Cardiac septum (tissue), 1 donor: Measurements from ENCODE around the gene PLEKHN1. TPM values are rescaled to one million over a fixed set of nuclear protein-coding genes. Genes with fewer than 3 reads are reported as not detected.
"Not testable (repeated sequence)": the region's sequence is repeated elsewhere in the genome, so short reads cannot be mapped to it uniquely, and the experiment has no call there.

ENCODE experiments used
- DNase-seq: peaks from one replicate; pipeline ENCODE4 v3.0.0-alpha.2; 2020; ENCODE audit warnings: low spot score
- intact Hi-C: fragments of 100-400 bp; cut with DNase I; formaldehyde crosslinking; loops from one replicate; pipeline ENCODE4 v1.14.0; 2022
- total RNA-seq: library from RNA; stranded (reverse); fragmentation: NEBNext Ultra II Directional; extraction: Animal tissue kit (Norgen Biotek cat#: 25700); gene quantifications from one replicate; pipeline ENCODE4 v1.2.1, GENCODE V29; 2021
- donor health status: DM: no; HTN: no; CAD: no.

Gene PLEKHN1
- total RNA-seq, 1 donor from 2014 or later, result not detected

DNA sequence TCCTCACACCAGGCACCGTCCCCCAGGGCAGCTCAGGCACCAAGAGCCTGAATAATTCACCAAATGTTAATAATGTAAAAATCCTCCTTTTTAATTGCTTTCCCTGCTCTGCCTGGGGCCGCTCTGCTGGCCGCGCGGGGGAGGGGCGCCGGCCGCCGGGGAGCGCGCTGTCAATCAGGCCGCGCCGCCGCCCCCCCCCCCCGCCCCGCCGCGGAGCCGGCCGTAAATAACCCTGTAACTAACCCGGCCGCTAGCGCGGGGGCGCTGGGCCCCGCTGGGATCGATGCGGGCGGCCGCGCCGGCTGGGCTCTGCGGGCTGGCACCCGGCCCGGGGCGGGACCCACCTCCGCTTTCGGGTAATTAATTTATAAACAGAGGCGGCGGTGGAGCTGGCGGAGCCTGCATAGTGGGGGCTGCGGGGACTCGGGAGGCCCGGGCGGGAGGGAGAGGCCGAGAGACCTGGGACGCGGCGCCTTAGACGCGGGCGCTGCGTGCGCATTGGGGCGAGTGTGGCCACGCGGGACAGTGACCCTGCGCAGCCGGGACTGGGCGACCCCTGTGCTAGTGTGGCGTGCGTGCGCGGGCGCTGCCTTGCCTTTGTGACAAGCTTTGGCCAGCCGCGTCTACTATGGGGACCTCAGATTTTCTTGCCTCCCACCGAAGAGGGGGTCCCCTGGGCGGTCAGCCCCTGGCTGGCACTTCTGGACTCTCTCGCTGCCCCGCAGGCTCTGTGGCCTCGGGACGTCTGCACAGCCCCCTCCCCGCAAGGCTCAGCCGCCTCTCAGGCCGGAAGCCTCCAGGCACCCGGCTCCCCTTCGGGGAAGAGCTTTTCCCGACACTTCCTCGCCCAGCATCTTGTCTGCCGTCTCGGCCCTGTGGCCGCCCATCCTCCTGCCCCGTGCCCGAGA lies 25.9 kb upstream of the PLEKHN1 start:
- intact Hi-C loops, result loop anchor here (2.0 kb wide), 1 partner anchor 18 kb away; the partner anchor contains the start of gene SAMD11
- no peak for DNase-seq

DNA sequence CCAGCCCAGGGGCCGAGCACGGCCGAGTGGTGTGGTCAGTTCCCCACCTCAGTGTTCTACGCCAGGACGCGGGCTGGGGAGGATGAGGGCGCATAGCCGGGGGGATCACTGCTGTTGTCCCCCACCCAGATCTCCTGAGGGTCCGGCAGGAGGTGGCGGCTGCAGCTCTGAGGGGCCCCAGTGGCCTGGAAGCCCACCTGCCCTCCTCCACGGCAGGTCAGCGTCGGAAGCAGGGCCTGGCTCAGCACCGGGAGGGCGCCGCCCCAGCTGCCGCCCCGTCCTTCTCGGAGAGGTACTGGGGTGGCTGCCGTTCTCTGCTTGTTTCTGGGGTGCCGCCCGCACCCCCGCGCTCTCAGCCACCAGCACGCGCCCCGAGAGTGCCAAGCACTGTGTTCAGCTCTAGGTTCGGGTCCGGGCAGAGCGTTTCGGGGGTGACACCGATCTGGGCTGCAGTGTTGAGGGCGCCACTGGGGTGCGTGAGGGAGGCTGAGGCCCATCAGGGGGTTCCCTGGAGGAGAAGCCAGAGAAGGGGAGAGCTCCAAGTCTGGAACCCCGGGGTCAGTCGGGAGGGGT lies 25.2 kb upstream of the PLEKHN1 start:
- intact Hi-C loops, result loop anchor here (2.0 kb wide), 1 partner anchor 18 kb away; the partner anchor contains the start of gene SAMD11
- no peak for DNase-seq

- peak; percentile 86 for DNase-seq
- intact Hi-C loops, result loop anchor here (2.0 kb wide), 1 partner anchor 19 kb away; the partner anchor contains the start of gene SAMD11
Measured at GRCh38 chr1:941588-942383, 24.5 kb upstream of the PLEKHN1 start.

GRCh38 chr1:942411-942821 lies 23.9 kb upstream of the PLEKHN1 start:
- no peak for DNase-seq
- intact Hi-C loops, result no loop called here

DNA sequence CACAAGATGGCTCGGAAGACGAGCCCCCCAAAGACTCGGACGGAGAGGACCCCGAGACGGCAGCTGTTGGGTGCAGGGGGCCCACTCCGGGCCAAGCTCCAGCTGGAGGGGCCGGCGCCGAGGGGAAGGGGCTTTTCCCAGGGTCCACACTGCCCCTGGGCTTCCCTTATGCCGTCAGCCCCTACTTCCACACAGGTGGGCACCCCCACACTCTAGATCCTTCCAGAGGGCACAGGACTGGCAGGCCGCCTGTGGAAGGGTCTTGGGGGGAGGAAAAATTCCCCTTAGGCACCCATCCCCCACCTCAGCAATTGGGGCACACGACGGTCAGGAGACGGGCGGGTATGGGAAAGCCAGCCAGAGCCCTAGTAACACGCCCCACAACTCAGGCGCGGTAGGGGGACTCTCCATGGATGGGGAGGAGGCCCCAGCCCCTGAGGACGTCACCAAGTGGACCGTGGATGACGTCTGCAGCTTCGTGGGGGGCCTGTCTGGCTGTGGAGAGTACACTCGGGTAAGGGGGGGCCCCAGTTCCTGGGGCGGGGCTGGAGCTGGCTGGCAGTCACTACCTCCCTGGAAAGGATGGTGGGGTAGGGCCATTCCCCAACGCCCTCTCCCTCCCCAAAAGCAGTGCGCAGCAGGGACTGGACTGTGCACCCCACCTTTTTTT lies 23.3 kb upstream of the PLEKHN1 start:
- no peak for DNase-seq
- intact Hi-C loops, result no loop called here

- DNase-seq, result no peak
Measured at GRCh38 chr1:943545-944340, 22.5 kb upstream of the PLEKHN1 start.

GRCh38 chr1:944341-945325 lies 21.6 kb upstream of the PLEKHN1 start:
- intact Hi-C loops, result no loop called here
- no peak for DNase-seq

More at GRCh38 chr1:943545-944340, 22.5 kb upstream of the PLEKHN1 start:
- intact Hi-C loops, result no loop called here

GRCh38 chr1:945688-946556 lies 20.4 kb upstream of the PLEKHN1 start:
- intact Hi-C loops, result no loop called here

DNA sequence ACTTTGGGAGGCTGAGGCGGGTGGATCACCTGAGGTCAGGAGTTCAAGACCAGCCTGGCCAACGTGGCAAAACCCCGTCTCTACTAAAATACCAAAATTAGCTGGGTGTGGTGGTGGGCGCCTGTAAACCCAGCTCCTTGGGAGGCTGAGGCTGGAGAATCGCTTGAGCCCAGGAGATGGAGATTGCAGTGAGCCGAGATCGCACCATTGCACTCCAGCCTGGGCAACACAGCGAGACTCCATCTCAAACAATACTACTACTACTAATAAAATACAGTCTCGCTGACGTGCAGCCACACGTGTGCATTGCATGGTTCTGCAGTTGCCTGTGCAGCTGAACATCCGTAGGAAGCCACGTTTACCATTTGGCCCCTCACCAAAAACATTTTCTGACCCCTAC lies 19.5 kb upstream of the PLEKHN1 start:
- intact Hi-C loops, DNase-seq: not testable (repeated sequence)

More at GRCh38 chr1:945688-946556, 20.4 kb upstream of the PLEKHN1 start:
- DNase-seq, result no peak

- no peak for DNase-seq
- intact Hi-C loops, result no loop called here
Measured at GRCh38 chr1:947958-948357, 18.3 kb upstream of the PLEKHN1 start.

GRCh38 chr1:950268-950667 lies 16.0 kb upstream of the PLEKHN1 start:
- no peak for DNase-seq
- intact Hi-C loops, result no loop called here

GRCh38 chr1:950881-951280 lies 15.4 kb upstream of the PLEKHN1 start:
- intact Hi-C loops, result no loop called here
- no peak for DNase-seq

DNA sequence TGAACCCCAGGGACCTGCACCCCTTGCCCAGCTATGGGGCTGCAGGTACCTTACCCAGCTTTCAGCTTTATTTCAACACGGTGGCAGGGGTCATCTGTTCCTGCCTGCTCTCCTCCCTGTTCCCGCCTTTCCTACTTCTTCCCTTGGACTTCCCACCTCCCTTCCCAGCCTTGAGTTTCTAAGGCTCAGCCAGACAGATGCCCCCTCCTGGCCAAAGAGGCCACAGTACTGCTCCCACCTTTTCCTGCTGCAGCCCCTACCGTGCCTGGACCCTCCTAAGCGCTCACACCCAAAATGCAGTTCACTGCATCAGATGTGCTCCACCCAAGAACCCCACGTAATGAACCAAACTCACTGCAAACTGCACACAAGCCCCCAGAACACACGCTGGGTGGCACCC lies 14.9 kb upstream of the PLEKHN1 start:
- no peak for DNase-seq

GRCh38 chr1:952201-952600 lies 14.1 kb upstream of the PLEKHN1 start:
- intact Hi-C loops, result no loop called here
- DNase-seq, result no peak

More for the DNA sequence above, 14.9 kb upstream of the PLEKHN1 start:
- intact Hi-C loops, result no loop called here

DNA sequence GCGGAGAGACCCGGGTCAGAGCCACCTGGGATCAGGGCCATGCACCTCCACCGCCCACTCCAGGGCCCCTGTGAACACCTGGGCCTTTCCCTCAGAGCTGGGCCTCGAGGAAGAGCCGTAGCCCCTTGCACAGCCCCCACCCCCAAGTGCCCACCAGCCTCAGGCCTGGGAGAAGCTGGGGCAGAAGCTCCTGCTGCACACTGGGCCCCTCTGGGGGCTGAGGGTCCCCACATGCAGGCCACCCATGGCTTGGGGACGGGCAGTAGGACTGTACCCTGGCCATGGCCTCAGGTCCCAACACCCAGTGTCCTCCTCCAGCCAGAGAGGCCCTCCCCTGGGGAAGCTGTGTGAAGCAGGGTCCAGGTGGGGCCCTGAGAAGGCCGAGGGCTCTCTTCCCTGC lies 13.7 kb upstream of the PLEKHN1 start:
- DNase-seq, result no peak
- intact Hi-C loops, result no loop called here

DNA sequence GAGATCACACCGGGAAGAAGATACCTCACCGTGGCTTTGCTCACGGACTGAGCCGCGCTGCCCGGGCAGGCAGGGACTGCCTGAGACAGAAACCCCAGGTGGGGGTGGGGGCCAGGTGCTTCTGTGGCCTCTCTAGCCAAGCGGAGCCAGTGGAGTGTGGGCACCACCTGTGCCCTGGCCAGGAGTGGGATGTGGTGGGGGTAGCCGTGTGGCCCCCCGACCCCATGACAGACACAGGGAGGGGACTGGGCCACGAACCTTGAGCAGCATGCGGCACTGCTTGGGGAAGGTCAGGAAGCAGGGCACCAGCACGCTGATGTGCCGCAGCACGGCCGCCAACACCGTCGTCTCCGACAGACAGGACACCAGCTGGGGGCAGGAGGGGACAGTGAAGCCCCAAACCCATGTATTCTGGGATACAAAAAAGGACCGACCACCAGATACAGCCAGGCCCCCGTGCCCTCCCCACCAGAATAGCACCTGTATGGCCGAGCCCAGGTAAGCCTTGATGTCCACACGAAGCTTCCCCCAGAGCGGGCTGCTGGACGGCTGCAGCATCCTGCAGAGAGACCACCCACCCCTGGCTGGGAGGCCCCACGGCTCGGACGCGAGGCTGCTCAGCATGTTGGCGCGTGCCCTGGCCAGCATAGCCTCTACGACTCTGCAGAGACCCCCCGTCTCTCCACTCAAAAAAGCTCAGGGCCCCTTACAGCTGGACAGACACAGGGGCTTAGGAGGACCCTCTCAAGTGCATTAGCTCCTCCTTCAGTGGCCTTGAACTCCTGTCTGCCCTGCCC lies 12.6 kb upstream of the PLEKHN1 start:
- intact Hi-C loops, result no loop called here
- no peak for DNase-seq
